GM12864 (cell line): Measurements from ENCODE around the gene RELN.
"Not testable (repeated sequence)": the region's sequence is repeated elsewhere in the genome, so short reads cannot be mapped to it uniquely, and the experiment has no call there.

Experiments used
- DNase-seq: peaks from one replicate; pipeline ENCODE4 v3.0.0-alpha.2; 2011; ENCODE audit warnings: low read depth
- H3K4me3 ChIP-seq: 2 replicates; pipeline ENCODE4 v1.5.1; 2011; ENCODE audit warnings: mild to moderate bottlenecking, low read depth, low read length, control low read depth
- CTCF ChIP-seq: IDR thresholded peaks from 2 replicates; pipeline ENCODE4 v1.5.1; 2011; ENCODE audit warnings: low read depth, mild to moderate bottlenecking, moderate library complexity, low read length, control low read depth, inconsistent platforms; ENCODE audit errors: missing control alignments

RELN gene

GRCh38 chr7:103921692-103922091 lies 67.8 kb downstream of the RELN start:
- no peak for TF ChIP-seq CTCF
- DNase-seq, result no peak
- no peak overlapping the region for H3K4me3 ChIP-seq

- DNase-seq, result no peak
- H3K4me3 ChIP-seq, result no peak overlapping the region
- no peak for TF ChIP-seq CTCF
Observed at GRCh38 chr7:103919272-103919868, 70.1 kb downstream of the RELN start.

- no peak overlapping the region for H3K4me3 ChIP-seq
- DNase-seq, result no peak
- TF ChIP-seq CTCF, result no peak
Observed at GRCh38 chr7:103918631-103919271, 70.7 kb downstream of the RELN start.

- no peak overlapping the region for H3K4me3 ChIP-seq
- no peak for DNase-seq
- no peak for TF ChIP-seq CTCF
Observed at GRCh38 chr7:103915680-103916357, 73.6 kb downstream of the RELN start.

GRCh38 chr7:103914147-103914899 lies 75.1 kb downstream of the RELN start:
- no peak for TF ChIP-seq CTCF
- no peak for DNase-seq
- H3K4me3 ChIP-seq, result no peak overlapping the region

- H3K4me3 ChIP-seq, result no peak overlapping the region
- no peak for TF ChIP-seq CTCF
- DNase-seq, result no peak
Observed at GRCh38 chr7:103912891-103913605, 76.4 kb downstream of the RELN start.

- not testable (repeated sequence) for DNase-seq, H3K4me3 ChIP-seq
Observed at GRCh38 chr7:103911015-103911414, 78.4 kb downstream of the RELN start.
